Mesenchymal stem cell (in vitro differentiated cells and primary cell): ENCODE measurements around the gene RCAN2.

Experiments
- DNase-seq: peaks from one replicate; pipeline ENCODE4 v3.0.0-alpha.2; 2013
- H2AFZ ChIP-seq: one replicate; pipeline ENCODE4 v1.6.1; 2013; ENCODE audit warnings: low read depth, mild to moderate bottlenecking, control low read depth, inconsistent platforms, low read length, moderate library complexity
- H2AK5ac ChIP-seq: 2 replicates; pipeline ENCODE4 v1.6.1; 2013; ENCODE audit warnings: low read length, moderate library complexity, mild to moderate bottlenecking, inconsistent platforms; ENCODE audit not compliant: severe bottlenecking
- H2BK120ac ChIP-seq: one replicate; pipeline ENCODE4 v1.6.1; 2013; ENCODE audit warnings: low read depth, mild to moderate bottlenecking, inconsistent platforms, low read length, moderate library complexity
- H2BK12ac ChIP-seq, 2 experiments: one replicate each; pipeline ENCODE4 v1.6.1; 2013; ENCODE audit warnings: inconsistent platforms in 2 of 2, low read length in 2 of 2, mild to moderate bottlenecking in 2 of 2, moderate library complexity in 2 of 2, control low read depth in 1 of 2
- H2BK15ac ChIP-seq: one replicate; pipeline ENCODE4 v1.6.1; 2013; ENCODE audit warnings: mild to moderate bottlenecking, low read depth, inconsistent platforms; ENCODE audit not compliant: poor library complexity, severe bottlenecking
- H2BK5ac ChIP-seq: 2 replicates; pipeline ENCODE4 v1.6.1; 2013; ENCODE audit warnings: low read depth, mild to moderate bottlenecking, low read length, control low read depth, inconsistent platforms; ENCODE audit not compliant: poor library complexity, severe bottlenecking
- H3K14ac ChIP-seq, 2 experiments: one replicate each; pipeline ENCODE4 v1.6.1; 2013; ENCODE audit warnings: inconsistent platforms in 2 of 2, low read length in 2 of 2, control low read depth in 1 of 2, mild to moderate bottlenecking in 1 of 2, moderate library complexity in 1 of 2
- H3K18ac ChIP-seq, 2 experiments: one replicate each; pipeline ENCODE4 v1.6.1; 2013; ENCODE audit warnings: inconsistent platforms in 2 of 2, low read length in 2 of 2, control low read depth in 1 of 2, low read depth in 1 of 2, mild to moderate bottlenecking in 1 of 2
- H3K23ac ChIP-seq, 2 experiments: one replicate each; pipeline ENCODE4 v1.6.1; 2013; ENCODE audit warnings: inconsistent platforms in 2 of 2, low read length in 2 of 2, mild to moderate bottlenecking in 2 of 2, moderate library complexity in 2 of 2, control low read depth in 1 of 2
- H3K27ac ChIP-seq: 2 replicates; pipeline ENCODE4 v1.5.1; 2013; ENCODE audit warnings: mild to moderate bottlenecking, moderate library complexity, low read length, control low read depth, inconsistent platforms; ENCODE audit not compliant: poor library complexity, severe bottlenecking
- H3K27me3 ChIP-seq, 2 experiments: 2 replicates each; pipeline versions ENCODE4 v1.6.1 to v1.7.0; 2013; ENCODE audit warnings: low read length in 2 of 2, mild to moderate bottlenecking in 2 of 2, moderate library complexity in 2 of 2, control low read depth in 1 of 2, inconsistent platforms in 1 of 2; ENCODE audit not compliant: control insufficient read depth in 1 of 2, insufficient read depth in 1 of 2
- H3K36me3 ChIP-seq, 2 experiments: 2 replicates each; pipeline versions ENCODE4 v1.6.1 to v1.7.0; 2013; ENCODE audit warnings: low read length in 2 of 2, control low read depth in 1 of 2, inconsistent platforms in 1 of 2, low read depth in 1 of 2, mild to moderate bottlenecking in 1 of 2; ENCODE audit not compliant: insufficient read depth in 2 of 2, control insufficient read depth in 1 of 2
- H3K4ac ChIP-seq, 2 experiments: one replicate each; pipeline ENCODE4 v1.6.1; 2013; ENCODE audit warnings: inconsistent platforms in 2 of 2, low read length in 2 of 2, mild to moderate bottlenecking in 2 of 2, moderate library complexity in 2 of 2, control low read depth in 1 of 2, low read depth in 1 of 2
- H3K4me1 ChIP-seq: 2 replicates; pipeline ENCODE4 v1.6.1; 2013; ENCODE audit warnings: low read depth, low read length, control low read depth; ENCODE audit not compliant: control insufficient read depth, insufficient read depth
- H3K4me2 ChIP-seq: 2 replicates; pipeline ENCODE4 v1.6.1; 2013; ENCODE audit warnings: low read length, mild to moderate bottlenecking, inconsistent platforms; ENCODE audit not compliant: poor library complexity, severe bottlenecking
- H3K4me3 ChIP-seq, 2 experiments: 2 replicates each; pipeline versions ENCODE4 v1.5.1 to v1.7.0; 2013; ENCODE audit warnings: low read length in 2 of 2, mild to moderate bottlenecking in 2 of 2, control low read depth in 1 of 2, low read depth in 1 of 2; ENCODE audit not compliant: insufficient read depth in 1 of 2
- H3K79me1 ChIP-seq: replicated peaks from 2 replicates; pipeline ENCODE4 v1.6.1; 2013; ENCODE audit warnings: mild to moderate bottlenecking, control low read depth, low read length, inconsistent platforms; ENCODE audit not compliant: poor library complexity, severe bottlenecking
- H3K9ac ChIP-seq: 2 replicates; pipeline ENCODE4 v1.7.0; 2013; ENCODE audit warnings: mild to moderate bottlenecking, low read length, moderate library complexity
- H3K9me3 ChIP-seq: 2 replicates; pipeline ENCODE4 v1.7.0; 2013; ENCODE audit warnings: mild to moderate bottlenecking, low read length; ENCODE audit not compliant: control insufficient read depth
- H4K8ac ChIP-seq: one replicate; pipeline ENCODE4 v1.6.1; 2013; ENCODE audit warnings: inconsistent platforms, mild to moderate bottlenecking, low read length, moderate library complexity
- H4K91ac ChIP-seq: one replicate; pipeline ENCODE4 v1.6.1; 2013; ENCODE audit warnings: mild to moderate bottlenecking, low read length, inconsistent platforms
- WGBS: methylation state at CpG from one replicate; pipeline ENCODE4 v1.1.7; 2013; ENCODE audit warnings: mixed read lengths; 5-methylcytosine and 5-hydroxymethylcytosine counted together

The RCAN2 gene

DNA sequence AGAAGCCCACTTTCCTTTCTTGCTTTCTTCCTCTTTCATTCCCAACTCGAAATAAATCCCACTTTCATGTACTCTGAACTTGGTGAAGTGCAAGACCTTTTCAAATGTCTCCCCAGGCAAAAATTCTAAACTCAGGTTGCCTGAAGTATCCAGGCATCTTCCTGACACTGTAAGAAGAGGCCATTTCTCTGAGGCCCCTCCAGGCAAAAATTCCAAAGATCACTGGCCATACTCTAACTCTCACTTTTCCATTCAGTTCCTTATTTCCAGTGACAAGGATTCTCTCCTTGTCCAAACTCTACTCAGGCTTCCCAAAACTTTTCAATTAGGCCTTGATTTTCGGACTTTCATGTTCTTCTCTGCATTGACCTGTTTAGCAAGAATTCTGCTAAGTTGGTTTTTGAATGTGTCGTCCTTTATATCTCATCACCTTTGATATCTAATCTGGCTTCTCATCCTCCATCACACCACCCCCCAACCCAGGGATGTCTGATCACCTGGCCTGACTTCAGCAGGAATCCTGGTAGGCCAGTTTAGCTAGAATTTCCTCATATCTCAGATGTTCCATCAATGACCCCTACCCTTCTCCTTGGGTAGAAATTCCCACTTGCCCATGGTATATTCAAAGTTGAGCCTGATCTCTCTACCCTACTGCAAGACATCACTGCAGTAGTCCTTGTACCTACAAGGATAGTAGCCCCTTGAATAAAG lies 124.9 kb downstream of the RCAN2 start:
- no peak overlapping the region for H3K4ac ChIP-seq
- no peaks in the 10 kb centered on the region for H3K4me1 ChIP-seq
- no peak overlapping the region for H3K4me2 ChIP-seq
- no peak overlapping the region for H3K27ac ChIP-seq
- peaks cover 9% of the 10 kb centered on the region for H3K9me3 ChIP-seq
- no peak overlapping the region for H3K14ac ChIP-seq
- no peak overlapping the region for H3K18ac ChIP-seq
- no peak for DNase-seq
- no peak overlapping the region for H2BK12ac ChIP-seq
- WGBS: 68% methylated on average over 3 of the region's 3 CpGs
- H4K91ac ChIP-seq: no peak overlapping the region
- H2AK5ac ChIP-seq: no peak overlapping the region
- no peak overlapping the region for H3K23ac ChIP-seq
- H4K8ac ChIP-seq: no peak overlapping the region
- no peak overlapping the region for H2BK5ac ChIP-seq
- no peak overlapping the region for H2BK15ac ChIP-seq
- H3K9ac ChIP-seq: no peak overlapping the region
- H3K27me3 ChIP-seq: no peaks in the 10 kb centered on the region
- H2BK120ac ChIP-seq: no peak overlapping the region
- H2AFZ ChIP-seq: no peak overlapping the region
- no peaks in the 10 kb centered on the region for H3K79me1 ChIP-seq
- H3K36me3 ChIP-seq: no peaks in the 10 kb centered on the region
- H3K4me3 ChIP-seq: no peak overlapping the region

DNA sequence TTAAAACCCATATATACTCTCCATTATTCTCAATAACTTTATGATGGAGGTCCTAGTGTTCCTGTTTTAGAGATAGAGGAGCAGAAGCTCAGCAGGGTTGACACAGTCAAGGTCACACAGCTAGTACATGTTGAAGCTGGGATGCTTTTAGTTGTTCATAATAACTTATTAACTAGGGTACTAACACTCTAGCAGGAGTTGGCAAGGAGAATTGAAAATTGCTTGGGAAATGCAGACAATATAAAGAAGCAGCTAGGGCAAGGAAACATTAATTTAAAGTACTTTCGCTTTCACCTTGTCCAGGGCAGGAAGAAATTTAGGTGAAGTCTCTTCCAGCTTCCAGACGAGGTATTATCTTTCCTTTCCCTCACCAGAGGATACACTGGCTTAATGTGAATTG lies 133.7 kb downstream of the RCAN2 start:
- Histone ChIP-seq H3K36me3 (no peaks in the 10 kb centered on the region), H3K23ac (no peak overlapping the region), H2BK15ac (no peak overlapping the region), H3K14ac (no peak overlapping the region), H2BK120ac (no peak overlapping the region), H4K8ac (no peak overlapping the region), H3K27ac (no peak overlapping the region), H3K4me3 (no peak overlapping the region), H3K18ac (no peak overlapping the region), H3K9me3 (peaks cover 12% of the 10 kb centered on the region), H4K91ac (no peak overlapping the region), H3K4ac (no peak overlapping the region), H3K9ac (no peak overlapping the region), H2AFZ (no peak overlapping the region), H2BK5ac (no peak overlapping the region), H3K4me2 (no peak overlapping the region), H3K27me3 (no peaks in the 10 kb centered on the region), H3K79me1 (no peaks in the 10 kb centered on the region), H2AK5ac (no peak overlapping the region), H3K4me1 (no peaks in the 10 kb centered on the region), H2BK12ac (no peak overlapping the region)
- DNase-seq: no peak
- 70% methylated on average over 2 of the region's 2 CpGs for WGBS

DNA sequence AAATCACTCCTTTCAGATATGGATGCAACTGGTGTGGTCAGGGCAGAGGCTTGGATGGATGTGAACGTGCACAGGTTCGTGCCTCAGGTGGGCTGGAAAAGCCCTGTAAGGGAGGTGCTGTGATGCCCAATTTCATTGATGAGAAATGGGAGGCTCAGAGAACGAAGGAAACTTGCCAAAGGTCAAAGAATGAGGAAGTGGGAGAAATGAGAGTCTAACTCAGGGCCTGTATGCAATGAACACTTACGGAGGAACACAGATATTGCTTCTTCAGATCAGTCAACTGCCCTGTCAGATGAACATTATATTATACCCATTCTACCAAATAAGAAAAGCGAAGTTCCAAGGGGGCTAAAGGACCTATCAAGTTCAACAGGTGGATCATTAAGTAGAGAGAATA lies 134.7 kb downstream of the RCAN2 start:
- no peak overlapping the region for H4K8ac ChIP-seq
- no peaks in the 10 kb centered on the region for H3K79me1 ChIP-seq
- no peak overlapping the region for H2AFZ ChIP-seq
- no peak for DNase-seq
- no peak overlapping the region for H3K27ac ChIP-seq
- H3K18ac ChIP-seq: no peak overlapping the region
- no peak overlapping the region for H3K4ac ChIP-seq
- H4K91ac ChIP-seq: no peak overlapping the region
- 67% methylated on average over 3 of the region's 5 CpGs for WGBS
- H3K23ac ChIP-seq: no peak overlapping the region
- H3K9ac ChIP-seq: no peak overlapping the region
- H2BK15ac ChIP-seq: no peak overlapping the region
- H3K4me1 ChIP-seq: no peaks in the 10 kb centered on the region
- no peak overlapping the region for H3K4me2 ChIP-seq
- H2BK5ac ChIP-seq: no peak overlapping the region
- peaks cover 3% of the 10 kb centered on the region for H3K9me3 ChIP-seq
- no peak overlapping the region for H3K4me3 ChIP-seq
- H3K36me3 ChIP-seq: no peaks in the 10 kb centered on the region
- no peak overlapping the region for H2BK120ac ChIP-seq
- H2AK5ac ChIP-seq: no peak overlapping the region
- no peaks in the 10 kb centered on the region for H3K27me3 ChIP-seq
- H3K14ac ChIP-seq: no peak overlapping the region
- no peak overlapping the region for H2BK12ac ChIP-seq

DNA sequence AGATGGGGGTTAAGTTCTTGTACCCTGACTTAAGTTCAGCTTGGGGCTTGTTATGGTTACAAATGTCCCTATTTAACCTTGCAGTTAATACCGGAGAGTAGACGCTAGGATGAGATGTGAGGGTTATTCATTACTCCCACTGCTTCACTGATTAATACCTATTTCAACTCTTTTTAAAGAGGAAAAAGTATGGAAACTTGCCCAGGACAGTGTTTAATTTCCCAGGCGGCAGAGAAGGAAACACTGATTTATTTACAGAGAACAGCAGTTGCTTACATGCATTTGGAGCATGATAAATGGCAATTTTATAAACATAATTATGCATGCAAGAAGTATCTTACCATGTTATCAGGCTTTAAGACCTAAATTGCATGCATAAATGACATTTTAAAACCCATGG lies 137.7 kb downstream of the RCAN2 start:
- no peak overlapping the region for H2BK120ac ChIP-seq
- no peak overlapping the region for H4K91ac ChIP-seq
- H3K14ac ChIP-seq: no peak overlapping the region
- no peak overlapping the region for H3K18ac ChIP-seq
- no peak overlapping the region for H2AK5ac ChIP-seq
- H3K27me3 ChIP-seq: no peaks in the 10 kb centered on the region
- H3K36me3 ChIP-seq: no peaks in the 10 kb centered on the region
- no peak overlapping the region for H3K4me2 ChIP-seq
- WGBS: no CpG with 5 or more reads among the region's 3 CpGs
- no peak overlapping the region for H3K4ac ChIP-seq
- no peaks in the 10 kb centered on the region for H3K79me1 ChIP-seq
- no peak overlapping the region for H2AFZ ChIP-seq
- H3K9ac ChIP-seq: no peak overlapping the region
- H3K4me3 ChIP-seq: no peak overlapping the region
- H2BK15ac ChIP-seq: no peak overlapping the region
- no peak overlapping the region for H2BK12ac ChIP-seq
- H4K8ac ChIP-seq: no peak overlapping the region
- no peak overlapping the region for H2BK5ac ChIP-seq
- no peak overlapping the region for H3K27ac ChIP-seq
- no peak overlapping the region for H3K23ac ChIP-seq
- H3K9me3 ChIP-seq: no peaks in the 10 kb centered on the region
- no peaks in the 10 kb centered on the region for H3K4me1 ChIP-seq
- no peak for DNase-seq
